ENCODE results near the gene HYOU1. TPM values are rescaled to one million over a fixed set of nuclear protein-coding genes. Genes with fewer than 3 reads are reported as not detected.

HYOU1 gene
- total and polyA plus RNA-seq, 2 of the 8 experiments (the other 6 are each of a cell fraction or from before 2014, with no cell fraction given), result 239 to 295 TPM

DNA sequence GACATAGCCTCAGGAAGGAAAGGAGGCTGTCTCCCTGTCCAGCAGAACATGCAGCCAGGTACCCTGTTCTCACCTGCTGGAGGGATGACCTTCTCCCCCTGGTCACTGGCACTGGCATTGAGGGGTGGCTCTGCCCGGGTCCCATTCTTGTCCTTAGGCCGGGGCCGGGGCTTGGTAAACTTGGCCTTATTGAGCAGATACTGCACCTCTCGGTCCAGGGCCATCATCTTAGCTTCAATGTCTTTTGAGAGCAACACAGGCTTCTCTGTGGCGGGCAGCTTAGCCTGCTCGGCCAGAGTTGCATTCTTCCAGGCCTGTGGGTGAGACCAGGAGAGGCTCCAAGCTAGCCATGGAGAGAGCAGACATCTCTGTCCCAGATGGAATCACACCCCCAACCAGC is 10.5 kb downstream of the HYOU1 start:
- Histone ChIP-seq H3K36me3 (ENCODE audit: control insufficient read depth in 2 of 4, insufficient read depth in 4 of 4, low read length in 3 of 4) (peaks cover 35 to 59% (median 54%) of the 10 kb centered on the region in 4 experiments; a peak in 7 of 8 replicates), H3K23ac (ENCODE audit: insufficient read length) (no peak overlapping the region)
- CTCF ChIA-PET (ENCODE audit: partially characterized antibody), result interaction anchor here (1.1 to 2.3 kb wide), 7 partner anchors 10 to 276 kb away, joined by 3 to 8 read pairs (median 5); partner anchors contain the start of genes RPS25 and TRAPPC4

More for the DNA sequence above, 10.5 kb downstream of the HYOU1 start:
- H4K20me1 ChIP-seq (replicated peaks in 1 of 2; ENCODE audit: control insufficient read depth in 1 of 2, insufficient read depth in 2 of 2, low read length in 2 of 2), result peaks cover 0 to 15% of the 10 kb centered on the region in 2 experiments
- WGBS, 2 experiments (ENCODE audit: extremely low coverage in 1 of 2, insufficient coverage in 1 of 2, insufficient read length in 1 of 2, insufficient replicate concordance in 2 of 2, low coverage in 1 of 2, low lambda C conversion rate in 2 of 2, missing lambda C conversion rate in 1 of 2), result 90% methylated on average over 6 of the region's 6 CpGs; no CpG with 5 or more reads in 1 of the 2 experiments
- no peak overlapping the region for H2BK5ac ChIP-seq (ENCODE audit: low read depth, low read length)
- H3K56ac ChIP-seq (replicated peaks; ENCODE audit: insufficient read length, low read depth, low read length), result no peak overlapping the region
- POLR2A ChIA-PET (ENCODE audit: partially characterized antibody), result interaction anchor here (1.0 to 5.7 kb wide), 8 partner anchors 8 to 243 kb away, joined by 3 to 45 read pairs (median 4); partner anchors contain the start of genes HYOU1 and VPS11
- no peak overlapping the region for H3K9ac ChIP-seq (replicated peaks in 1 of 4; ENCODE audit: extremely low read depth in 1 of 4, low read depth in 3 of 4, low read length in 3 of 4)
- no peaks in the 10 kb centered on the region for H3K9me3 ChIP-seq (ENCODE audit: insufficient read depth in 2 of 2, low read depth in 1 of 2, low read length in 1 of 2)
- H4K5ac ChIP-seq (ENCODE audit: insufficient read length, low read depth, low read length), result no peak overlapping the region
- no peak overlapping the region for H2BK15ac ChIP-seq (ENCODE audit: low read length)
- no peak overlapping the region for H3K14ac ChIP-seq (ENCODE audit: insufficient read length)
- no peak overlapping the region for H2BK20ac ChIP-seq (ENCODE audit: low read length)
- DNase-seq (ENCODE audit: low read depth in 1 of 2, low spot score in 2 of 2), result no peak
- H2AK5ac ChIP-seq (ENCODE audit: low read depth, low read length), result no peak overlapping the region
- H2BK12ac ChIP-seq (ENCODE audit: low read depth, low read length), result no peak overlapping the region
- H3K4me1 ChIP-seq (replicated peaks in 1 of 4; ENCODE audit: control insufficient read depth in 3 of 4, insufficient read depth in 4 of 4, low read length in 3 of 4), result peaks cover 0 to 3% (median 0%) of the 10 kb centered on the region in 4 experiments; a peak in 1 of 7 replicates
- H3K79me1 ChIP-seq (ENCODE audit: low read depth, low read length), result 0 out of 2 replicates have a peak, but pooled peaks cover 1% of the 10 kb centered on the region
- H4K91ac ChIP-seq (replicated peaks; ENCODE audit: insufficient read length, low read length), result no peak overlapping the region
- no peak for FAIRE-seq
- H2AFZ ChIP-seq (ENCODE audit: low read length), result no peak overlapping the region
- H3K79me2 ChIP-seq (ENCODE audit: control insufficient read depth in 1 of 2, insufficient read depth in 2 of 2, low read length in 2 of 2), result no peaks in the 10 kb centered on the region
- no peak overlapping the region for H3K4me3 ChIP-seq (ENCODE audit: extremely low read depth in 1 of 4, insufficient read depth in 2 of 4, low read depth in 3 of 4, low read length in 4 of 4)
- H3K4me2 ChIP-seq (ENCODE audit: insufficient read depth in 1 of 2, low read depth in 2 of 2, low read length in 2 of 2), result no peak overlapping the region
- H3K27me3 ChIP-seq (replicated peaks in 1 of 4; ENCODE audit: control insufficient read depth in 3 of 4, extremely low read depth in 1 of 4, insufficient read depth in 3 of 4, low read length in 3 of 4), result no peaks in the 10 kb centered on the region
- H3K18ac ChIP-seq (ENCODE audit: extremely low read depth, low read length), result no peak overlapping the region
- no peak overlapping the region for H4K8ac ChIP-seq (ENCODE audit: extremely low read depth, insufficient read depth, low read length)
- no peak overlapping the region for H2BK120ac ChIP-seq (replicated peaks; ENCODE audit: low read depth, low read length)
- H3K4ac ChIP-seq (replicated peaks; ENCODE audit: insufficient read length, low read depth, low read length), result no peak overlapping the region
- no peak overlapping the region for H3K27ac ChIP-seq (ENCODE audit: low read depth, low read length)
- H3K23me2 ChIP-seq (ENCODE audit: low read depth, low read length), result no peaks in the 10 kb centered on the region

Measured in H1 (cell line).